B cell (primary cell): ENCODE results near the gene ITGA3. TPM values are rescaled to one million over a fixed set of nuclear protein-coding genes. Genes with fewer than 3 reads are reported as not detected.

Source experiments
- ATAC-seq: fragments of 200-7000 bp; cut with Tn5 transposase; one replicate; pipeline ENCODE4 v1.10.0; 2021; ENCODE audit warnings: low read depth, mild to moderate bottlenecking, moderate number of reproducible peaks, moderate library complexity
- CTCF ChIA-PET: fragments of 350-600 bp; sonication (Branson Sonifier 250); formaldehyde crosslinking; loops from one replicate; lab custom pipeline; 2021; ENCODE audit warnings: antibody characterized with exemption, inconsistent platforms; lab: Charles Lee
- POLR2A ChIA-PET: fragments of 350-600 bp; sonication (Branson Sonifier 250); formaldehyde crosslinking; loops from one replicate; lab custom pipeline; 2021; ENCODE audit warnings: antibody characterized with exemption; lab: Charles Lee
- DNase-seq: peaks from one replicate; pipeline ENCODE4 v3.0.0; 2013
- H2AFZ ChIP-seq: 2 replicates; pipeline ENCODE4 v1.6.1; 2012; ENCODE audit warnings: mild to moderate bottlenecking, low read depth, low read length; ENCODE audit not compliant: insufficient read depth, poor library complexity, severe bottlenecking
- H3K27ac ChIP-seq, 2 donors: 1 replicate in 1 of 2; 2 replicates in 1 of 2; pipeline ENCODE4 v1.5.1; 2012 to 2013; ENCODE audit warnings: low read length in 2 of 2, mild to moderate bottlenecking in 2 of 2, moderate library complexity in 1 of 2
- H3K27me3 ChIP-seq, 4 experiments: fragments of 200-600 bp in 1 of 4; sonication (generic) in 1 of 4; replicated peaks in 1 of 4; 1 replicate in 2 of 4; 2 replicates in 2 of 4; pipeline versions ENCODE4 v1.6.1 to v1.7.0; 2013 to 2016; ENCODE audit warnings: low read length in 3 of 4, mild to moderate bottlenecking in 2 of 4, mixed read lengths in 1 of 4, moderate library complexity in 1 of 4; ENCODE audit not compliant: insufficient read depth in 4 of 4, control insufficient read depth in 3 of 4; ENCODE audit errors: control extremely low read depth in 1 of 4
- H3K36me3 ChIP-seq, 2 experiments: replicated peaks in 1 of 2; 1 replicate in 1 of 2; 2 replicates in 1 of 2; pipeline versions ENCODE4 v1.6.1 to v1.7.1; 2013; ENCODE audit warnings: low read length in 1 of 2; ENCODE audit not compliant: insufficient read depth in 2 of 2, control insufficient read depth in 1 of 2; ENCODE audit errors: control extremely low read depth in 1 of 2, extremely low read depth in 1 of 2
- H3K4me1 ChIP-seq, 2 donors: fragments of 200-600 bp in 1 of 2; sonication (generic) in 1 of 2; 1 replicate in 1 of 2; 2 replicates in 1 of 2; pipeline versions ENCODE4 v1.5.1 to v1.6.1; 2013 to 2017; ENCODE audit warnings: low read length in 2 of 2; ENCODE audit not compliant: control insufficient read depth in 2 of 2, insufficient read depth in 2 of 2
- H3K4me2 ChIP-seq: replicated peaks from 2 replicates; pipeline ENCODE3; 2012; ENCODE audit warnings: mild to moderate bottlenecking, low read depth, low read length; ENCODE audit not compliant: poor library complexity, severe bottlenecking
- H3K4me3 ChIP-seq, 5 experiments: fragments of 200-600 bp in 1 of 5; sonication (generic) in 1 of 5; 1 replicate in 3 of 5; 2 replicates in 2 of 5; pipeline versions ENCODE4 v1.5.1 to v1.7.0; 2011 to 2016; ENCODE audit warnings: low read length in 4 of 5, mild to moderate bottlenecking in 4 of 5, low read depth in 2 of 5, control low read depth in 1 of 5, moderate library complexity in 1 of 5; ENCODE audit not compliant: insufficient read depth in 1 of 5; ENCODE audit errors: control extremely low read depth in 1 of 5, extremely low read depth in 1 of 5
- H3K79me2 ChIP-seq: fragments of 200-600 bp; sonication (generic); one replicate; pipeline ENCODE4 v1.6.0; 2016; ENCODE audit warnings: low read length; ENCODE audit not compliant: control insufficient read depth, insufficient read depth
- H3K9ac ChIP-seq: fragments of 200-600 bp; sonication (generic); 2 replicates; pipeline ENCODE4 v1.6.1; 2017; ENCODE audit warnings: mild to moderate bottlenecking, low read length, moderate library complexity
- H3K9me3 ChIP-seq, 3 donors: one replicate each; pipeline versions ENCODE4 v1.6.1 to v1.7.1; 2013; ENCODE audit warnings: low read length in 2 of 3; ENCODE audit not compliant: control insufficient read depth in 2 of 3, insufficient read depth in 1 of 3; ENCODE audit errors: control extremely low read depth in 1 of 3
- H4K20me1 ChIP-seq: 2 replicates; pipeline ENCODE4 v1.6.0; 2012; ENCODE audit warnings: mild to moderate bottlenecking, low read length; ENCODE audit not compliant: insufficient read depth, control insufficient read depth, poor library complexity, severe bottlenecking
- H3K27ac Mint-ChIP-seq: one replicate; pipeline ENCODE4 v1.8.0; 2021; ENCODE audit warnings: mixed read lengths
- H3K27me3 Mint-ChIP-seq: one replicate; pipeline ENCODE4 v1.8.0; 2021; ENCODE audit warnings: mixed read lengths
- H3K4me1 Mint-ChIP-seq: one replicate; pipeline ENCODE4 v1.8.0; 2021; ENCODE audit warnings: mixed read lengths
- H3K4me3 Mint-ChIP-seq: one replicate; pipeline ENCODE4 v1.8.0; 2021; ENCODE audit warnings: mixed read lengths
- H3K9me3 Mint-ChIP-seq: one replicate; pipeline ENCODE4 v1.8.0; 2022; ENCODE audit warnings: mixed read lengths; ENCODE audit not compliant: insufficient read depth
- EZH2 ChIP-seq: IDR thresholded peaks from 2 replicates; pipeline ENCODE4 v1.6.1; 2012; ENCODE audit warnings: borderline replicate concordance, low read depth, mild to moderate bottlenecking, moderate library complexity, low read length; ENCODE audit not compliant: insufficient read depth, poor library complexity, severe bottlenecking
- WGBS: methylation state at CpG from one replicate; pipeline ENCODE4 v1.1.5; 2013; ENCODE audit warnings: missing lambda C conversion rate; ENCODE audit not compliant: insufficient coverage; 5-methylcytosine and 5-hydroxymethylcytosine counted together
- intact Hi-C: fragments of 100-400 bp; cut with micrococcal nuclease; formaldehyde crosslinking; loops from one replicate; pipeline ENCODE4 v1.10.0; 2022
- polyA plus RNA-seq: library from polyadenylated mRNA; depleted of rRNA; stranded (reverse); fragments of >200 nt; gene quantifications from 2 replicates; pipeline ENCODE4 v1.2.3, GENCODE V29; 2012
- total RNA-seq, 2 donors: library from RNA; stranded (reverse); fragments of 120-200 nt in 1 of 2; gene quantifications; 1 replicate in 1 of 2; 2 replicates in 1 of 2; pipeline versions ENCODE4 v1.2.3 to v1.2.4, GENCODE V29; 2013 to 2022
- TF ChIP-seq, protein P1 (sequence below): fragments of 200-600 bp; IDR thresholded peaks from one replicate; pipeline ENCODE4 v1.8.0; 2022; ENCODE audit warnings: antibody characterized with exemption, mild to moderate bottlenecking

Gene ITGA3
- total and polyA plus RNA-seq, 2 donors (not counting 1 experiment from before 2014, with no cell fraction given), result 11.9 to 13.3 TPM

DNA sequence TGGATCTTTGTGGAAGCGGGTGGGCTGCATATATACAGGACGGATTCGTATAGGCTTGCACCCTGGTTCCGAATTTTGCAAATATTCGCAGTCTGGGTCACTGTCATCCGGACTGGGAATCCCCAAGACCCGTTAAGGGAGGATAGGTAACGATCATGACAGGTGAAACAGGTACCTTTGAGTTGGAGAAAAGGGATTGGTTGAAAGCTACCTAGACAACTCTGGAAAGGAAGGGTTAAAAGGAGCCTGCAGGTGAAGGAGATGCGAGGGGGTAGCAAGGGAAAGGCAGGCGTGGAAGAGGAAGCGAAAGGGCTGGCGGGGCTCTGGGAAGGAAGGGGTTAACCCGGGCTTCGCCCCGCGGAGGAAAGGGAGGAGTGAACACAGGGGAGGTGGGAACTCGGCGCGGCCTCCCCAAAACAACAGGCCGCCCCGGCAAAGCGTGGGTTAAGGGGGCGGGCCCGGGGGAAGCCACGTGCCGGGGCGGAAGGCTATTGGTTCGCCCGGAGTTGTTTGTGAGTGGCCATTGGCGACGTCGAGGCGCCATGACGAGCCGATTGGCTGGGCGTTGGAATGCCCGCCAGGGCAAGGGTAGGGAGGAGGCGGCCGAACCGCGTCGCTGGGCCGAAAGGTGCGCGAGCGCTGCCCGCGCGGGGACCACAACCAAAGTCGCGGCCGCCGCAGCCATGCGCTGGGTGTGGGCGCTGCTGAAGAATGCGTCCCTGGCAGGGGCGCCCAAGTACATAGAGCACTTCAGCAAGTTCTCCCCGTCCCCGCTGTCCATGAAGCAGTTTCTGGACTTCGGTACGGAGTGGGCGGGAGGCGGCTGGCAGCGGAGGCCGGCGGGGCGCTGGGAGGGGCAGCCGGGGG lies 39.1 kb downstream of the ITGA3 start, which contains the start of gene PDK2:
PDK2 (plus strand) TSS at position 599 of the 867 bp plus-strand sequence; CDS start at position 684, 85 bp downstream.
- peaks cover 6% of the 10 kb centered on the region for H4K20me1 ChIP-seq
- CTCF ChIA-PET, result interaction anchor here (0.9 to 4.2 kb wide), 43 partner anchors 8 to 267 kb away, joined by 3 to 47 read pairs (median 8); partner anchors contain the start of genes COL1A1, ITGA3 and PPP1R9B
- Mint-ChIP-seq H3K9me3 (no peaks in the 10 kb centered on the region), H3K27ac (peak within 1 kb of the TSS; percentile 94), H3K4me3 (peak within 1 kb of the TSS; percentile 99), H3K4me1 (peaks cover 27% of the 10 kb centered on the region), H3K27me3 (no peaks in the 10 kb centered on the region)
- intact Hi-C loops, result loop anchor here (1.0 to 10.0 kb wide), 6 partner anchors 22 to 387 kb away; partner anchors contain the start of genes EME1 and MRPL27
- H3K4me3 ChIP-seq, result peak within 1 kb of the TSS; percentile 61 to 95 (median 89)
- TF ChIP-seq, protein P1, sequence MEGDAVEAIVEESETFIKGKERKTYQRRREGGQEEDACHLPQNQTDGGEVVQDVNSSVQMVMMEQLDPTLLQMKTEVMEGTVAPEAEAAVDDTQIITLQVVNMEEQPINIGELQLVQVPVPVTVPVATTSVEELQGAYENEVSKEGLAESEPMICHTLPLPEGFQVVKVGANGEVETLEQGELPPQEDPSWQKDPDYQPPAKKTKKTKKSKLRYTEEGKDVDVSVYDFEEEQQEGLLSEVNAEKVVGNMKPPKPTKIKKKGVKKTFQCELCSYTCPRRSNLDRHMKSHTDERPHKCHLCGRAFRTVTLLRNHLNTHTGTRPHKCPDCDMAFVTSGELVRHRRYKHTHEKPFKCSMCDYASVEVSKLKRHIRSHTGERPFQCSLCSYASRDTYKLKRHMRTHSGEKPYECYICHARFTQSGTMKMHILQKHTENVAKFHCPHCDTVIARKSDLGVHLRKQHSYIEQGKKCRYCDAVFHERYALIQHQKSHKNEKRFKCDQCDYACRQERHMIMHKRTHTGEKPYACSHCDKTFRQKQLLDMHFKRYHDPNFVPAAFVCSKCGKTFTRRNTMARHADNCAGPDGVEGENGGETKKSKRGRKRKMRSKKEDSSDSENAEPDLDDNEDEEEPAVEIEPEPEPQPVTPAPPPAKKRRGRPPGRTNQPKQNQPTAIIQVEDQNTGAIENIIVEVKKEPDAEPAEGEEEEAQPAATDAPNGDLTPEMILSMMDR, result no peak
- TF ChIP-seq EZH2, result no peak
- H3K9me3 ChIP-seq, result no peaks in the 10 kb centered on the region
- H3K27me3 ChIP-seq, result peaks cover 0 to 3% (median 0%) of the 10 kb centered on the region in 4 experiments
- H3K36me3 ChIP-seq, result peaks cover 0 to 21% of the 10 kb centered on the region in 2 experiments
- peak within 1 kb of the TSS; percentile 87 for H3K9ac ChIP-seq
- H3K79me2 ChIP-seq, result peaks cover 13% of the 10 kb centered on the region
- 1% methylated on average over 68 of the region's 68 CpGs for WGBS
- DNase-seq, result peak; percentile 98
- peaks cover 8 to 20% of the 10 kb centered on the region in 2 donors for H3K4me1 ChIP-seq
- POLR2A ChIA-PET, result interaction anchor here (0.6 to 2.0 kb wide), 5 partner anchors 11 to 203 kb away, joined by 3 to 7 read pairs (median 5); no protein-coding TSS in a partner anchor
- peak; percentile 93 for ATAC-seq
- H3K4me2 ChIP-seq, result peak within 1 kb of the TSS; percentile 100
- H2AFZ ChIP-seq, result peak within 1 kb of the TSS; percentile 86
- peak within 1 kb of the TSS; percentile 3 to 77 for H3K27ac ChIP-seq
